GM21390 (cell line): ENCODE results near the gene PRICKLE2.

Source experiments
- ATAC-seq: cut with Tn5 transposase; IDR thresholded peaks from one replicate; pipeline ENCODE4 v1.9.1; 2021; ENCODE audit not compliant: unreplicated experiment

Gene PRICKLE2

GRCh38 chr3:64221571-64222257 is 3.6 kb downstream of the PRICKLE2 start:
- ATAC-seq: no peak

- ATAC-seq: no peak
Measured at GRCh38 chr3:64220161-64220914, 4.9 kb downstream of the PRICKLE2 start.

DNA sequence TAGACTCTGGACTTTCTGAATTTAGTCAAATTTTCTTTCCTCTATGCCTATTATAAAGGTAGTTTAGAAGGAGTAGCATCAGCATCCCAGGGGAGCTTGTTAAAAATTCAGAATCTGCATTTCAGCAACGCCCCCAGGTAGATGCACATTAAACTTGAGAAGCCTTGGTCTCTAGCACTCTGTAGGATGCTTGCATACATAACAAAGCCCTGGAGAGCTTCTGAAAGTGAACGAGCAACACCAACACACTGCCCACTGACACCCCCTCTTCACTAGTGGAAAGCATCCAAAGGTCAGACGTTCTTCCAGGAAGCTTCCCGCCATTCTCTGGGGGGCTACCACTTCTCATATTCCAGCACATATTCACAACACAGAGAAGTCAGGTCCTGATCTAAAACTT is 6.5 kb downstream of the PRICKLE2 start:
- ATAC-seq: no peak

GRCh38 chr3:64218329-64218728 is 6.9 kb downstream of the PRICKLE2 start:
- ATAC-seq: no peak

- ATAC-seq: no peak
Measured at GRCh38 chr3:64216274-64217147, 8.8 kb downstream of the PRICKLE2 start.

GRCh38 chr3:64215559-64215958 is 9.7 kb downstream of the PRICKLE2 start:
- no peak for ATAC-seq

- no peak for ATAC-seq
Measured at GRCh38 chr3:64215103-64215502, 10.2 kb downstream of the PRICKLE2 start.

DNA sequence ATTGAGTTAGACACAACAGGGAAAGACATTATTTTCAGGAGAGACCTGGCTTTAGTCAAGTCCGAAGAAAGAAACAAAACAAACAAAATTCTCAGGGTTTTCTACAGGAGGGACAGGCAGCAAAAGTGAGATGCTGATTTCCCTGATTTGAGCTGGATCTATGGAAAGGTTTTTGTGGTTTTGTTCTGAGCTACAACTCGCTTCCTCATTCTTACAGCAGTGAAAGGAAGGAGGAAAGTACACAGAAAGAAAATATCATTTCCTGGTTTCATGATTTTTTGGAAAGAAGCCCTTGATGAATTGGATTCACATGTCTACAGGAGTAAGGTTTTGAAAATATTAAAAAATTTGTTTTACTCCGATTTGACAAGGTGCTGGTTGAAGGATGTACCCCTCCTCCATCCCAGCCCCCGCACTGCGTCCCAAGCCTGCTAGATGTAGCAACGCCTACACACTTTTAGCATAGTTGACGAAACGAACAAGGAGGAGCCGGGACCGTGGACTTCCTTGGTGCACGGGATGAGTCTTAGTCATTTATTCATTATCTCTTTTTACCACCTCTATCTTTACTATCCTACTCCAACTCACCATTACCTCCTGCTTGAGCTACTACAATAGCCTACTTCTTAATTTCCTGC is 10.8 kb downstream of the PRICKLE2 start:
- ATAC-seq: no peak

DNA sequence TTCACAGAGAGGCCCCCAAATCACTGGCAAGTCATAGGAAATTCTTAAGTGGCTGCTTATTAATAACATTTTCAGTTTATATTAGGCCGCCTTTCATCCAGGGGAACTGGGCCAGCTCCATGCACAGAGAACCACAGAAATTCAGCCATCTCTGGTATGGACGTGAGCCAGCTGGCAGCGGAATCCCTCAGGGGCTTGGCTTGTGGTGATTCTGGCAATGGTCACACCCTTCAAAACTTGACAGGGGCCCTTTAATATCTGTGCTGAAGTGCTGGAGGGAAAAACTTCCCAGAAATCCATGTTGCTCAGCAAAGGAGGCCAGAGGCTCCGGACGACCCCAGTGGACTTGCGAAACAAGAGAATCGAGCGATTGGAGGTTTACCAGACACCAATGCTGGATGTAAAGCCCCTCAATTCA is 11.3 kb downstream of the PRICKLE2 start:
- ATAC-seq: no peak

- ATAC-seq: no peak
Measured at GRCh38 chr3:64213224-64213878, 11.9 kb downstream of the PRICKLE2 start.

DNA sequence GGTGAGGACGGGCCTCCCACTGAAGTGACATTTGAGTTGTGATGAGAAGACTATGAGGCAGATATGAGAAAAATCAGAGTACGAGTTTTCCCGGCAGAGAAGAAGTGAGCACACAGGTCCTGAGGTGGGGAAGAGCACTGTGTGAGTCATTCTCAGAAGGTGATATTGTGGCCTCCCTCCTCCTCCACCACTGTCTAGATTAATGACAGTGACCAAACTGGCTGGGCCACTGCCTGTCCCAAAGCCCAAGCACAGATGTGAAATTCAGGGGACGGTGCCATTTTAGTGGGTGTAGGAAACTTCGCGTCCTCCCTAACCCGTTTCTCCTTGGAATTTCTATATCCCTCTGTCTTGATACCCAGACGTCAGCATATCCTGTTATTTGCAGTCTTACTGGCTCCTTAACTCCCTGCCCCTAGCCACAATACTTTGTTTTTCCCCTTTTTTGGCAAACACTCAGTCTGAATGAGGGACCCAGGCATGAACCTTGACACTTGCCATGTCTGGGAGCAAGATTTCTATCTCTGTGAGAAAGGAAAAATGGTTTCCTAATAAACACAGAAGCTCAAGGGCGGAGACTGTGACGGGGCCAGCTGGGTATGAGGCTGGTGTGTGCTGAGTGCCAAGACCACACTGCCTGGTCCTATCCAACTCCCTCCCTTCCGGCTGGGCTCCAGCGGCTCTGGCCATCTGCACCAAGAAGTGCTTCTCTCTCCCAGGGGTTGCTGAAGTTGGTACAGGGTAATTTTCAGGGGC is 15.2 kb downstream of the PRICKLE2 start:
- no peak for ATAC-seq

DNA sequence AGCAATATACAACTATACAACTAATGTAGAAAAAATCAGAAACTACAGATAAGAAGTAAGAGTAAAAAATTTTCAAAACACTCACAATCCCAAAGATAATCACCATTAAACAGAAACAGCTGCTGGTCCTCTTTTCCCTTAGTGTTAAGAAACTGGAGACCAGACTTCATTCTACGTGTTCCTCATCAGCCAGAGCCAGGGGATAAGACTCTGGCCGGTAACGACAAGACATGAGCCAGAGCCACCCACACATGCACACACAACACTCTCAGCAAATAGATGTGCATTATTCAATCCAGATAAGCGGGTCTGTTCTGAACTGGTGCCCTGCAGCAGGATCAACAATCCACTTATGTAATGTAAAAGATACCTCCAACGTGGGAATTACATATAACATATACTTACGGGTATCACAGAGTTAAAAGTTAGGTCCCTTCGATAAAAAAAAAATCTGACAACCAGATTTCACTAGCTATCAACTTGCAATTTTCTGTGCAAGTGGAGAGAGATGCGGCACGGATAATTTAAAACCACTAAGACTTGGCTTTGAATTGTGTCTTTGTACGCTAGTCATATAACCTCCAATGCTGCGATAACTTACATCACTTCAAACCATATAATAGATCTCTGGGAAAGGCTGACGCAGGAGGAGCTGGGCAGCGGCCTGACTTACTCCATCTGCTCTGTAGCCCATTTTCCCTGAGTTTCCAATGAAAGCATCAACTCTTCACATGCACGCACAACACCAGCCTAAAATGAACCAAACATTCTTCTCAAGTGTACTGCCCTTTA is 17.8 kb downstream of the PRICKLE2 start:
- no peak for ATAC-seq

GRCh38 chr3:64203969-64204908 is 21.0 kb downstream of the PRICKLE2 start:
- no peak for ATAC-seq

DNA sequence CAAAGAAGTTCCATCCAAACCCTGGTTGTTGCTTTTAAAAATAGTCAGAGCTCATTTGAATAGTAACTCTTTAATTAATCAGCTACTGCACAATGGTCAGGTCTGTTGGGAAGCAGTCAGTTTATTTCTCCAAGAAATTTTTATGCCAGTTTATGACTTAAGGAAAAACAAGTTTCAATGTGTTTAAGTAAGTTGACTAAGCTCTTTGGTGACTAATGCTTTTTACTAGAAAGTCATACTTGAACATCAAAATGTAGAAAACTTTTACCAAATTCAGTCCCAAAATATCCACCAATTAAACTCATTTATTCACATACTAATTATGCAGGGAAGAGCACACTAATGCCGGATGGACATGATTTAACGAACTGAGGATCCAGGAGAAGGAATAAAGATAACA is 22.1 kb downstream of the PRICKLE2 start:
- no peak for ATAC-seq

- no peak for ATAC-seq
Measured at GRCh38 chr3:64199932-64200331, 25.3 kb downstream of the PRICKLE2 start.

GRCh38 chr3:64196236-64196929 is 28.9 kb downstream of the PRICKLE2 start:
- ATAC-seq: no peak

DNA sequence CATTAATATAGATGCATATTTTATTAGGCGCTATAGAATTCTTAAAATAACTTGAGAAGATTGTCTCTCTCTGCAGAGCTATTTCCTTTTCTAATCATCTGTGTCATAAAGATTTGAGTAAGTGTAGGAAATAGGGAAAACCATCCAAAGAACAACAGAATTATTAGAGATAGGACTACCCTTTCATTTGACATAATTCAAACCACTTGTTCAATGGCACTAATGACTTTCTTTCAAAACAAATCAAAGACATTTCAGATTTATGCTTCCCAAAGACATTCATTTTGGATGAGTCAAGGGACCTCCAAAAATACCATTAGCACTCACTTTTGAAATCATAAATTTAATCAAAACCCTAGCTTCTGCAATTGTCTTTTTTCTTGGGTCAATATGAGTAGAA is 29.5 kb downstream of the PRICKLE2 start:
- no peak for ATAC-seq
